Astrocyte (in vitro differentiated cells and primary cell): ENCODE measurements around the gene IL6ST.

Experiments
- CTCF ChIP-seq: IDR thresholded peaks from 2 replicates; pipeline ENCODE4 v1.5.1; 2011; ENCODE audit warnings: low read depth, mild to moderate bottlenecking, inconsistent platforms, low read length, moderate library complexity; ENCODE audit not compliant: insufficient read depth
- EZH2 ChIP-seq: IDR thresholded peaks from 2 replicates; pipeline ENCODE4 v1.6.1; 2012; ENCODE audit warnings: mild to moderate bottlenecking, low read length, inconsistent platforms; ENCODE audit not compliant: insufficient read depth

- TF ChIP-seq CTCF (no peak), EZH2 (no peak)
These were observed 3.1 kb upstream of the IL6ST start for GRCh38 chr5:55997742-55998351.
